ENCODE results near the gene GNB1L. TPM values are rescaled to one million over a fixed set of nuclear protein-coding genes. Genes with fewer than 3 reads are reported as not detected.

GNB1L gene, protein sequence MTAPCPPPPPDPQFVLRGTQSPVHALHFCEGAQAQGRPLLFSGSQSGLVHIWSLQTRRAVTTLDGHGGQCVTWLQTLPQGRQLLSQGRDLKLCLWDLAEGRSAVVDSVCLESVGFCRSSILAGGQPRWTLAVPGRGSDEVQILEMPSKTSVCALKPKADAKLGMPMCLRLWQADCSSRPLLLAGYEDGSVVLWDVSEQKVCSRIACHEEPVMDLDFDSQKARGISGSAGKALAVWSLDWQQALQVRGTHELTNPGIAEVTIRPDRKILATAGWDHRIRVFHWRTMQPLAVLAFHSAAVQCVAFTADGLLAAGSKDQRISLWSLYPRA
- 6.0 and 6.1 TPM in 2 replicates for total RNA-seq
- long read RNA-seq, full-length matches to known transcripts, result 3 of 7 reads
- long read RNA-seq, partial matches to known transcripts, result 0 of 7 reads
- long read RNA-seq, other reads (novel, unspliced or antisense), result 4 of 7 reads

DNA sequence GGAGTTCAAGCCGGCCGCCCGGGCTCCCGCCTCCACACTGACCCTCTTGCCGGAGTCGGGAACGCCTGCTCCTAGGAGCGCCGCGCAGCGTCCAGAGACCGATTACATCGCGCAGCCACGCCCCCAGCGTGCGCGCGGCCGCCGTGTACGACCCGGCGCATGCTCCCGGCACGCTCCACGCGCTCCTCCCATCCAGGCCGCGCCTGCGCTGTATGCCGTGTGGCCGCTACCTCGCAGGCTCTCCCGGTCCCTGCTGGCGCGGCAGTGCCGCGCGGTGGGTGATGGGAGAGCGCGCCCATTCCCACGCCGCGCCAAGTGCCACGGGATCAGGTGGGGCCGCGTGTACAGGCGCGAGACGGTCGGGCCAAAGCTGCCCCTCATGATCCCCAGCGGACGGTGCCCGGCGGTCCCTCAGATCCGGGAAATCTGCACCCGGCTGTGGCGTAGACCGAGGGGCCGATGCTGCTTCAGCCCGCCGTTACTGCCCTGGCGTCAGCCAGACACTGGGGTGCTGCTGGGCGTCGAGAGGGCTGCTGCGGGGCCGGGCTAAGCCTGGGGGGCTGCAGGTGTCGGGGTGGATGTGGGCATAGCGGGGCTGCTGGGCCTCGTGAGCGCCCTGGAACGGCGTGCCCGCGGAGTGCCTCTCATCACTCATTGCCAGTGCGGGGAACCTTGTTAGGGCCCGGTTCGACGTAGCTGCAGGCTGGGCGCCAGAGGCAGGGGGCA lies at the start of gene GNB1L, which contains the start of gene RTL10:
Gene GNB1L (minus strand): TSS at position 97 of the 726 bp plus-strand sequence. CDS start 33,519 bp downstream, outside the sequence.
Gene RTL10 (minus strand): TSS at position 97 of the 726 bp plus-strand sequence. CDS start 2,613 bp downstream, outside the sequence.
- Mint-ChIP-seq H3K9me3 (ENCODE audit: unreplicated experiment) (no peaks in the 10 kb centered on the region), H3K36me3 (ENCODE audit: unreplicated experiment) (peaks cover 7% of the 10 kb centered on the region), H3K27ac (ENCODE audit: unreplicated experiment) (peak within 1 kb of the TSS; percentile 86), H3K27me3 (ENCODE audit: unreplicated experiment) (no peaks in the 10 kb centered on the region), H3K4me3 (ENCODE audit: unreplicated experiment) (peak within 1 kb of the TSS; percentile 89), H3K4me1 (ENCODE audit: unreplicated experiment) (peaks cover 32% of the 10 kb centered on the region)
- peak; percentile 17 for TF ChIP-seq CTCF (IDR thresholded peaks at IDR 0.05)
- DNase-seq (ENCODE audit: extremely low spot score, unreplicated experiment), result peak; percentile 99

DNA sequence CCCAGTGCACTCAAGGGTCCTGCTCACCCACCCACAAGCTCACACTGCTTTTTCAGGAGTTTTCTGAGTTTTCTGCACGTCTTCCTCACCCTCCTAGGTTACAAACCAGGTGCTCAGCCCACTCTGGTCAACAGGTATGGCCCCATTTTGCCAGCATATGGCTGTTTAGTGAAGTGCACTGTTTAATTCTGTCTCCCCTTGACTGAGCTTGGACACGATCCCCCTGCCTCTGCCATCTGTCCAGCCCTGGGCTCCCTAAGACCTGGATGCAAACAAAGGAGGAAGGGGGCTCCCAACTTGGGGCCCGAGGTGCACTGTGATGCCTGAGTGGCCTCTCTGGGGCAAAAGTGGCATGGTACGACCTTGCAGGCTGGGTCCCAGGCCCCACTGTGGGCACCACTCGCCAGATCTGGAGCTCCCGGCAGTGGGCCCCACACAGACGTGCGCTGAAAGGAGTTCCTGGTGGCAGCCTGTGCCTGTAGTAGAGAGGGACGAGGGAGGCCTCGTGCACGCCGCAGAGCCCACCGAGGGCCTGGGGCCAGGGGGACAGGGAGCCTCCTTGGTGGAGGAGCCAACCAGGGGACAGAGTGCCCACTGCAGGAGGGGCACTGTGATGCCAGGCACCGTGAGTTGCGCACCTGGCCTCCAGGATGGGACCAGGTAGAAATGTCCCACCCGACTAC lies 49.6 kb upstream of the GNB1L start:
- Mint-ChIP-seq H3K4me3 (ENCODE audit: unreplicated experiment) (no peak overlapping the region), H3K27me3 (ENCODE audit: unreplicated experiment) (no peaks in the 10 kb centered on the region), H3K4me1 (ENCODE audit: unreplicated experiment) (peaks cover 53% of the 10 kb centered on the region), H3K36me3 (ENCODE audit: unreplicated experiment) (no peaks in the 10 kb centered on the region), H3K9me3 (ENCODE audit: unreplicated experiment) (no peaks in the 10 kb centered on the region), H3K27ac (ENCODE audit: unreplicated experiment) (peak overlapping the region; percentile 75)
- no peak for DNase-seq (ENCODE audit: extremely low spot score, unreplicated experiment)
- no peak for TF ChIP-seq CTCF (IDR thresholded peaks at IDR 0.05)

DNA sequence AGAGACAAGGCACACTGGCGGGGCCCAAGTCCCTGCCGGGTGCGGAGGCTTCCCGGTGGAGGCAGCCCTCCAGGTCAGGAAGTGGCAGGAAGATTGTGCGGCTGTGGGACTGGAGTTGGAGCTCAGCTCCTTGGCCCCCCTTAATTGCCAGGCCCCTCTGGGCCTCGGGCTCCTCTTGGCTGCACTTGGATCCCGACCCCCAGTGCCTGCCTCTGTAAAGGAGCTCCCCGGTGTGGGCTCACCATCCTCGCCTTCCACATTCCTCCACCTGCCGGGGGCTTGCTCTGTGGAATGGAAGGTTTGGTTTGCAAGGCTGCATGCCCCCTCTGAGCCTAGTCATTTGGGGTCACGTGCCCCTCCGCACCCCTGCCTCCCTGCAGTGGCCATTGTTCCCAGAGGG lies 48.8 kb upstream of the GNB1L start:
- TF ChIP-seq CTCF (IDR thresholded peaks at IDR 0.05), result no peak
- H3K27ac Mint-ChIP-seq (ENCODE audit: unreplicated experiment), result peak overlapping the region; percentile 69
- DNase-seq (ENCODE audit: extremely low spot score, unreplicated experiment), result no peak
- peaks cover 53% of the 10 kb centered on the region for H3K4me1 Mint-ChIP-seq (ENCODE audit: unreplicated experiment)
- no peaks in the 10 kb centered on the region for H3K9me3 Mint-ChIP-seq (ENCODE audit: unreplicated experiment)
- H3K36me3 Mint-ChIP-seq (ENCODE audit: unreplicated experiment), result no peaks in the 10 kb centered on the region
- H3K4me3 Mint-ChIP-seq (ENCODE audit: unreplicated experiment), result no peak overlapping the region
- H3K27me3 Mint-ChIP-seq (ENCODE audit: unreplicated experiment), result no peaks in the 10 kb centered on the region

DNA sequence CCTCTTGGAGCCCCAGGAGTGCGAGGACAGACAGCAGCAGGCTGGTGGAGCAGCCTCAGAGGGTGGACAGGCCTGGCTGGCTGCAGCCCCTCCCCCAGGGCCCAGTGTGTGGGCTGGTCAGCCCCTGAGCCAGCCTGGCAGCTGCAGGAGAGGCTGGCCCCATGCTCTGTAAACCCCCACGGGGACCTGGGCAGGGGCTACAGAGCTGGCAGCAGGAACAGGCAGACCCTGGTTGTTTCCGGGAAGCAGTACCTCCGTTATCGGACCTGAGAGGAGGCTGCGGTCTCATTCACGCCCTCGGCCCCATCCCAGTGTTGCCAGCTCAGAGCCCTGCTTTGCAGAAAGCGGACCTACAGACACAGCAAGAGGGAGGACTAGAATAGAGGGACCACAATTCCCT lies 48.4 kb upstream of the GNB1L start:
- H3K27me3 Mint-ChIP-seq (ENCODE audit: unreplicated experiment), result no peaks in the 10 kb centered on the region
- H3K4me3 Mint-ChIP-seq (ENCODE audit: unreplicated experiment), result peak overlapping the region; percentile 14
- no peaks in the 10 kb centered on the region for H3K9me3 Mint-ChIP-seq (ENCODE audit: unreplicated experiment)
- DNase-seq (ENCODE audit: extremely low spot score, unreplicated experiment), result peak; percentile 86
- H3K36me3 Mint-ChIP-seq (ENCODE audit: unreplicated experiment), result no peaks in the 10 kb centered on the region
- peak overlapping the region; percentile 69 for H3K27ac Mint-ChIP-seq (ENCODE audit: unreplicated experiment)
- peaks cover 53% of the 10 kb centered on the region for H3K4me1 Mint-ChIP-seq (ENCODE audit: unreplicated experiment)
- no peak for TF ChIP-seq CTCF (IDR thresholded peaks at IDR 0.05)
